ENCODE data around the gene PIBF1.
A peak's percentile ranks its signal among the peaks of the same experiment; 100 is the strongest.
"Not testable (repeated sequence)": the region's sequence is repeated elsewhere in the genome, so short reads cannot be mapped to it uniquely, and the experiment has no call there.

Gene PIBF1

DNA sequence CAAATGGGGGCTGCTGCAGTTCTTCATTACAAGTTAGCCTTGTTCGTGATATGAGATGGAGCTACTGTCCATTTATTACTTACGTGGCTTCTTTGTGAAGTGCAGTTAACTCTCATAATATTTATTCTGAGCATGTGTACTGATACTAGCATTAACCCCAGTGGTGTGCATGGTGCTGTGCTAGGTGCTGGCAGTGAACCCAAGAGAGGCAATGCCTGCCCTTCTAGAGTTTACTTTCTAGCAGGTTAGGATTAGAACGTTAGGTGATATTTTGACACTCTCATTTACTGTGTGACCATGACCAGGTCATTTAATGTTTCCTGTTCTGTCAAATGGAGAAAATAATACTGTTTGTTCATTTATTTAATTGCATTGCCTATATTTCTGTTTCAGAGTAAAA is 16.9 kb downstream of the PIBF1 start:
- no peak for DNase-seq (ENCODE audit: extremely low read depth, low read depth)
- TF ChIP-seq CTCF (IDR thresholded peaks at IDR 0.05; ENCODE audit: low read depth, low read length) = no peak

GRCh38 chr13:72804301-72804700 is 22.4 kb downstream of the PIBF1 start:
- TF ChIP-seq CTCF (IDR thresholded peaks at IDR 0.05; ENCODE audit: low read depth, low read length) = no peak
- no peak for DNase-seq (ENCODE audit: extremely low read depth, low read depth)

DNA sequence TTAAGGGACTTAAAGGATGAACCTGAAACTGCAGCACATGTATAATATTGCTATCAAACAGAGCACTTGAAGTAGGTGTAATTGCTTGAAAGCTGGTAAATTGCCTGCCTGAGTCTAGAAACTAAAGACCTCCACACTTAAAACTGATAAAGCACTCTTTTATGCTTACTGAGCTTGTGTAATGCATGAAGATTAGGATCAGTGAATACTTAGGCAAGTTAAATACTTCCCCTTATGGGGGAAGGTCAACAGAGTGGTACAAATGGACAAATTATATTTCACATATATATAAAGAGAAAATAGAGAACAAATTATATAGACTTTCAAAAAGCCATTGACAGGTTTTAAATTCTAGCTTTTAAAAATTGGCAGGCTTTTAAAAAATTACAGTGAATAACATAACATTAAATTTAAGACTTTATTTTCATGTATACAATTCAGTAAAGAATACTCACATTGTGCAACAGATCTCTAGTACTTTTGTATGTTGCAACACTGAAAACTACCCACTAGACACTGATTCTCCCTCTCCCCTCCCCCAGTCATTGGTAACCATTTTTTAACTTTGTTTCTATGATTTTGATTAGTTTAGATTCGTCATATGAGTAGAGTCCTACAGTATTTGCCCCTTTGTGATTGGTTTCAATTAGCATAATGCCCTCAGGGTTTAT is 23.9 kb downstream of the PIBF1 start:
- DNase-seq (ENCODE audit: extremely low read depth, low read depth) = no peak
- TF ChIP-seq CTCF (IDR thresholded peaks at IDR 0.05; ENCODE audit: low read depth, low read length) = no peak

- DNase-seq (ENCODE audit: extremely low read depth, low read depth) = not testable (repeated sequence)
These were observed 24.6 kb downstream of the PIBF1 start for GRCh38 chr13:72806514-72806913.

GRCh38 chr13:72808917-72809500 is 27.1 kb downstream of the PIBF1 start:
- no peak for DNase-seq (ENCODE audit: extremely low read depth, low read depth)
- TF ChIP-seq CTCF (IDR thresholded peaks at IDR 0.05; ENCODE audit: low read depth, low read length) = peak; percentile 37

DNA sequence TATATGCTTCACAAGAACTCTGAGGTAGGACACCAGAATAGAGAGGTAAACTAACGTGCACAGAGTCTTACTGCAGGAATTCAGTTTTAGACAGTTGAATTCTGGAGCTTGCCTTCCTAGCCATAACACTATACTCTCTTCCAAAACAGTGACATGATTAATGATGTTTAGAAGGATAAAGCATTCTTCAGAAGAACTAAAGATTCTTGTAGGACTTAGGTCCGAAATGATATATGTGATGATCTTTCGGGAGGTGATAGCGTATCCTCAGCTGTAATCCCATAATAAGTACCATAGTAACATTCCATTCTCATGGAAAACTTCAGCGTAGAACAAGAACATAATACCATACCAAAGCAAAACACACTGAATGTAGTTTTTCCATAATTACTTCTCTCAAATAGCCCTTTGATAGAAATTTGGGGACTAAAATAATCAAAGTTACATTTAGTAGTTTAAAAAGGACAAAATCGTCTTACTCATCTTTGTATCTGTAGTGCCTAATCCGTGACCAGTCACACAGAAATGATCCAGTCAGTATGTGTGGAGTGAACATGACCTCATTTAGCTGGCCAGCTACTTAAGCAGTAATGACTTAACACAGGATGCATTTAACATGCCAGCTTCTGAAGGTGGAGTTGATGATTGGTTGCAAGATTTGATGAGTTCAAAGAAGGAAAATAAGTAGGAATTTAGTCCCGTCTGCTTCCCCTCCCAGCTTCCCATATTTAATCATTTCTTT is 38.4 kb downstream of the PIBF1 start:
- TF ChIP-seq CTCF (IDR thresholded peaks at IDR 0.05; ENCODE audit: low read depth, low read length) = no peak
- no peak for DNase-seq (ENCODE audit: extremely low read depth, low read depth)

GRCh38 chr13:72820898-72821279 is 39.0 kb downstream of the PIBF1 start:
- DNase-seq (ENCODE audit: extremely low read depth, low read depth) = no peak
- TF ChIP-seq CTCF (IDR thresholded peaks at IDR 0.05; ENCODE audit: low read depth, low read length) = no peak
